ENCODE measurements around the gene ROPN1L. TPM values are rescaled to one million over a fixed set of nuclear protein-coding genes. Genes with fewer than 3 reads are reported as not detected.

ROPN1L gene
- total RNA-seq, 2 donors from 2014 or later = not detected

DNA sequence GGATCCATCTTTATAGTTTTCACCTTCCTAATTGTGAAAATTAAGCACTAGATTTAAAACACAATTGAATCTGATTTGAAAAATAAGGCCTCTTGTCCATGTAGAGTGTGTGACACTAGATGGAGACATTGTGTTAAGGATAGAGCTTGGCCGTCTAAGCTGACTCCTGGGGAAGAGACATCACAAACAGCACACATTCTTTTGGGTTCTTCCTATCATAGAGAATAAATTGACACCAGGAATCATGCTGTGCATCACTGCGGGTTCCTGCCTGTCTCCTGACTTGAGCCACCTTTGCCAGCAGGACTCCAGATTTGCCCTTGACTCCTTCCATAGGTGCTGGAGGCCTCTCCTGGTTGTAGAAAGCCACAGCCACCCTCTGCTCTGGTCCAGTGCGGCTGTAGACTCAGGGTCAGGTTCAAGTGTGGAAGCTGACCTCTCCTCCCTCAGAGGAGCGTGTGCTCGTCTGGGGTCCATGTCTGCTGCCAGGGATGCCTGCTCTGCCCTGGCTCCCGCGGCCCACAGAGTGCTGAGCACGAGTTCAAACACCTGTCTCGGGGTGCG is 11.2 kb downstream of the ROPN1L start:
- TF ChIP-seq, protein P1, sequence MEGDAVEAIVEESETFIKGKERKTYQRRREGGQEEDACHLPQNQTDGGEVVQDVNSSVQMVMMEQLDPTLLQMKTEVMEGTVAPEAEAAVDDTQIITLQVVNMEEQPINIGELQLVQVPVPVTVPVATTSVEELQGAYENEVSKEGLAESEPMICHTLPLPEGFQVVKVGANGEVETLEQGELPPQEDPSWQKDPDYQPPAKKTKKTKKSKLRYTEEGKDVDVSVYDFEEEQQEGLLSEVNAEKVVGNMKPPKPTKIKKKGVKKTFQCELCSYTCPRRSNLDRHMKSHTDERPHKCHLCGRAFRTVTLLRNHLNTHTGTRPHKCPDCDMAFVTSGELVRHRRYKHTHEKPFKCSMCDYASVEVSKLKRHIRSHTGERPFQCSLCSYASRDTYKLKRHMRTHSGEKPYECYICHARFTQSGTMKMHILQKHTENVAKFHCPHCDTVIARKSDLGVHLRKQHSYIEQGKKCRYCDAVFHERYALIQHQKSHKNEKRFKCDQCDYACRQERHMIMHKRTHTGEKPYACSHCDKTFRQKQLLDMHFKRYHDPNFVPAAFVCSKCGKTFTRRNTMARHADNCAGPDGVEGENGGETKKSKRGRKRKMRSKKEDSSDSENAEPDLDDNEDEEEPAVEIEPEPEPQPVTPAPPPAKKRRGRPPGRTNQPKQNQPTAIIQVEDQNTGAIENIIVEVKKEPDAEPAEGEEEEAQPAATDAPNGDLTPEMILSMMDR (IDR thresholded peaks at IDR 0.05) = peak; percentile 47
- no peak overlapping the region for H3K4me3 ChIP-seq
- no peaks in the 10 kb centered on the region for H3K36me3 ChIP-seq
- intact Hi-C loops (cut with DNase I) = loop anchor here (2.0 kb wide), 1 partner anchor 174 kb away; no protein-coding TSS in a partner anchor
- no peak for DNase-seq
- H3K27ac ChIP-seq = no peak overlapping the region
- H3K9ac ChIP-seq (ENCODE audit: low read depth in 2 of 2, low read length in 2 of 2) = no peak overlapping the region
- H3K4me1 ChIP-seq = no peaks in the 10 kb centered on the region
- no peaks in the 10 kb centered on the region for H3K27me3 ChIP-seq
- no peaks in the 10 kb centered on the region for H3K9me3 ChIP-seq

- Histone ChIP-seq H3K36me3 (no peaks in the 10 kb centered on the region), H3K4me3 (no peak overlapping the region), H3K9me3 (no peaks in the 10 kb centered on the region), H3K4me1 (no peaks in the 10 kb centered on the region), H3K27me3 (no peaks in the 10 kb centered on the region), H3K27ac (no peak overlapping the region), H3K9ac (ENCODE audit: low read depth in 2 of 2, low read length in 2 of 2) (no peak overlapping the region)
- TF ChIP-seq, protein P1 (IDR thresholded peaks at IDR 0.05) = no peak
- DNase-seq = no peak
- intact Hi-C loops (cut with DNase I) = loop anchor here (2.0 kb wide), 1 partner anchor 173 kb away; no protein-coding TSS in a partner anchor
Observed at GRCh38 chr5:10453545-10453944, 11.9 kb downstream of the ROPN1L start.

- no peaks in the 10 kb centered on the region for H3K4me1 ChIP-seq
- TF ChIP-seq, protein P1 (IDR thresholded peaks at IDR 0.05) = no peak
- no peak overlapping the region for H3K9ac ChIP-seq (ENCODE audit: low read depth in 2 of 2, low read length in 2 of 2)
- intact Hi-C loops (cut with DNase I) = no loop called here
- H3K27me3 ChIP-seq = no peaks in the 10 kb centered on the region
- no peak overlapping the region for H3K27ac ChIP-seq
- DNase-seq = no peak
- H3K36me3 ChIP-seq = no peaks in the 10 kb centered on the region
- no peaks in the 10 kb centered on the region for H3K9me3 ChIP-seq
- H3K4me3 ChIP-seq = no peak overlapping the region
Observed at GRCh38 chr5:10454591-10455276, 13.1 kb downstream of the ROPN1L start.

- intact Hi-C loops (cut with DNase I) = no loop called here
- H3K9ac ChIP-seq (ENCODE audit: low read depth in 2 of 2, low read length in 2 of 2) = no peak overlapping the region
- H3K27ac ChIP-seq = no peak overlapping the region
- H3K9me3 ChIP-seq = no peaks in the 10 kb centered on the region
- no peaks in the 10 kb centered on the region for H3K27me3 ChIP-seq
- DNase-seq = no peak
- no peaks in the 10 kb centered on the region for H3K36me3 ChIP-seq
- TF ChIP-seq, protein P1 (IDR thresholded peaks at IDR 0.05) = no peak
- H3K4me3 ChIP-seq = no peak overlapping the region
- no peaks in the 10 kb centered on the region for H3K4me1 ChIP-seq
Observed at GRCh38 chr5:10455277-10455670, 13.6 kb downstream of the ROPN1L start.

DNA sequence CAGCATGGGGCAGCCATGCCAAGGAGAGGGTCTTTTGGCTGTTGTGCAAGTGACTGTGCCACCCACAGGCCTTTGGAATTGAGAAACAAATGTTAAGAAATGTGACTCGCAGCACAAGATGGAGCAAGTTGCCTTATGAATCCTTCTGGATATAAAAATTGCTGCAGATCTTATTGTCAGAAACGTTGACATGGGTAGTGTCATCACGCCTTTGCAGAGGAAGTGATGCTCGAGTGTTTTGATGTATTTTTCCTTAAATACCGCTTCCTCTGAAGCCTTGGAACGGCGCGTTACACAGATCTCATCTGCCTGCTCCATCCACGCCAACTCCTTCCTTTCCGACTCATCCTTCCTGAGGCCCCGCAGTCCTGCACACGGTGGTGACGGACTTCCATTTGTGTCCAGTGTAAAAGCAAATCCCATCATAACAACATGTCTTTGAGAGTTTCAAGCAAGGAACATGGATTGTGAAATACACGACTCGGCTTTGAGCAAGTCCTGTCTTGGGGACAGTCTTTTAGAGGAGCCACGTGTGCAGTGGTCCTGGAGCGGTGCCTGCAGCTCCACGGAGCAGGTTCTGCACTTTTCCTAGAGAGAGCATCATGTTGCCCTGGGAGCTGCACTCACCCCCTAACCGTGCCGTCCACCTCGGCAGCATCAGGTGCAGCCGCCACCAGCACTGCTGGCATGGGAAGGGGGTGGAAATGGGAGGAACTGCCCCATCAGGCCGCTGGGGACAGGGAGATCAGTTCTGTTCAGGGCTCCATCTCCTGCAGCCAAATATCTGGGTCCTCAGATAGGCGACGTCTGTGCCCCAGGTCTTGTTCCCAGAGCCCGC is 15.1 kb downstream of the ROPN1L start:
- no peaks in the 10 kb centered on the region for H3K9me3 ChIP-seq
- H3K4me1 ChIP-seq = no peaks in the 10 kb centered on the region
- intact Hi-C loops (cut with DNase I) = no loop called here
- no peak for DNase-seq
- no peak overlapping the region for H3K4me3 ChIP-seq
- no peaks in the 10 kb centered on the region for H3K36me3 ChIP-seq
- no peaks in the 10 kb centered on the region for H3K27me3 ChIP-seq
- H3K27ac ChIP-seq = no peak overlapping the region
- TF ChIP-seq, protein P1 (IDR thresholded peaks at IDR 0.05) = no peak
- H3K9ac ChIP-seq (ENCODE audit: low read depth in 2 of 2, low read length in 2 of 2) = no peak overlapping the region

All from colonic mucosa (tissue), 4 donors.